MM.1S (cell line): ENCODE measurements around the gene ERC2.

Source experiments
- DNase-seq: peaks from one replicate; pipeline ENCODE4 v3.0.0-alpha.2; 2015
- H2AFZ ChIP-seq: fragments of 300-600 bp; sonication (generic); 2 replicates; pipeline ENCODE4 v1.6.0; 2016; ENCODE audit warnings: antibody characterized with exemption, low read length
- H3F3A ChIP-seq: fragments of 300-600 bp; sonication (generic); 2 replicates; pipeline ENCODE4 v1.6.1; 2016; ENCODE audit warnings: mild to moderate bottlenecking, antibody characterized with exemption, low read length, moderate library complexity, mixed read lengths; ENCODE audit not compliant: insufficient read depth
- H3K27ac ChIP-seq: fragments of 300-600 bp; sonication (generic); 2 replicates; pipeline ENCODE4 v1.5.1; 2016; ENCODE audit warnings: mild to moderate bottlenecking, low read length
- H3K27me3 ChIP-seq: fragments of 300-600 bp; sonication (generic); replicated peaks from 2 replicates; pipeline ENCODE4 v1.6.0; 2016; ENCODE audit warnings: low read length; ENCODE audit not compliant: insufficient read depth
- H3K36me3 ChIP-seq: fragments of 300-600 bp; sonication (generic); replicated peaks from 2 replicates; pipeline ENCODE4 v1.6.1; 2016; ENCODE audit warnings: mild to moderate bottlenecking, low read length, mixed read lengths; ENCODE audit not compliant: insufficient read depth
- H3K4me1 ChIP-seq: fragments of 300-600 bp; sonication (generic); 2 replicates; pipeline ENCODE4 v1.6.1; 2016; ENCODE audit warnings: low read length, mixed read lengths
- H3K4me2 ChIP-seq: fragments of 300-600 bp; sonication (generic); 2 replicates; pipeline ENCODE4 v1.6.0; 2016; ENCODE audit warnings: low read depth, low read length
- H3K4me3 ChIP-seq: fragments of 300-600 bp; sonication (generic); 2 replicates; pipeline ENCODE4 v1.5.1; 2016; ENCODE audit warnings: low read length, mixed read lengths
- H3K79me2 ChIP-seq: fragments of 300-600 bp; sonication (generic); 2 replicates; pipeline ENCODE4 v1.6.1; 2016; ENCODE audit warnings: mixed run types, low read length, mixed read lengths
- H3K9ac ChIP-seq: fragments of 300-600 bp; sonication (generic); 2 replicates; pipeline ENCODE4 v1.6.1; 2016; ENCODE audit warnings: low read length, mixed read lengths
- H3K9me2 ChIP-seq: fragments of 300-600 bp; sonication (generic); replicated peaks from 2 replicates; pipeline ENCODE4 v1.6.1; 2016; ENCODE audit warnings: mild to moderate bottlenecking, low read length, mixed read lengths; ENCODE audit not compliant: insufficient read depth
- H3K9me3 ChIP-seq: fragments of 300-600 bp; sonication (generic); replicated peaks from 2 replicates; pipeline ENCODE4 v1.6.1; 2016; ENCODE audit warnings: mild to moderate bottlenecking, low read length, mixed read lengths; ENCODE audit not compliant: insufficient read depth
- H4K20me1 ChIP-seq: fragments of 300-600 bp; sonication (generic); 2 replicates; pipeline ENCODE4 v1.6.1; 2016; ENCODE audit warnings: mild to moderate bottlenecking, low read length, moderate library complexity, mixed read lengths; ENCODE audit not compliant: insufficient read depth
- CTCF ChIP-seq: fragments of 300-600 bp; sonication (generic); IDR thresholded peaks from 2 replicates; pipeline ENCODE4 v1.5.1; 2016; ENCODE audit warnings: antibody characterized with exemption, low read length, mixed read lengths
- EZH2 ChIP-seq: fragments of 300-600 bp; sonication (generic); optimal IDR thresholded peaks from 2 replicates; pipeline ENCODE3; 2017; ENCODE audit warnings: low read depth, mild to moderate bottlenecking, antibody characterized with exemption, low read length, mixed read lengths
- EZH2phosphoT487 ChIP-seq: fragments of 300-600 bp; sonication (generic); IDR thresholded peaks from 2 replicates; pipeline ENCODE4 v1.6.1; 2018; ENCODE audit warnings: antibody characterized with exemption, low read length

Gene ERC2

GRCh38 chr3:55797084-55797483 is 671.2 kb downstream of the ERC2 start:
- Histone ChIP-seq H3K4me3 (no peak overlapping the region), H3K27ac (no peak overlapping the region), H3F3A (no peaks in the 10 kb centered on the region), H3K27me3 (no peaks in the 10 kb centered on the region), H3K79me2 (no peaks in the 10 kb centered on the region), H3K4me1 (no peaks in the 10 kb centered on the region), H3K9me3 (no peaks in the 10 kb centered on the region), H3K9ac (no peak overlapping the region), H3K9me2 (no peaks in the 10 kb centered on the region), H2AFZ (no peak overlapping the region), H3K4me2 (no peak overlapping the region), H3K36me3 (no peaks in the 10 kb centered on the region), H4K20me1 (no peaks in the 10 kb centered on the region)
- DNase-seq = no peak
- TF ChIP-seq CTCF (no peak), EZH2 (no peak)

GRCh38 chr3:55796533-55796932 is 671.7 kb downstream of the ERC2 start:
- no peak for TF ChIP-seq CTCF
- no peak for TF ChIP-seq EZH2
- no peak for TF ChIP-seq EZH2phosphoT487
- H2AFZ ChIP-seq = no peak overlapping the region
- H3K27ac ChIP-seq = no peak overlapping the region
- H3K9ac ChIP-seq = no peak overlapping the region
- H3K27me3 ChIP-seq = no peaks in the 10 kb centered on the region
- H3K4me2 ChIP-seq = no peak overlapping the region
- H3K79me2 ChIP-seq = no peaks in the 10 kb centered on the region
- H3F3A ChIP-seq = no peaks in the 10 kb centered on the region
- H3K9me3 ChIP-seq = no peaks in the 10 kb centered on the region
- no peaks in the 10 kb centered on the region for H3K9me2 ChIP-seq
- no peak overlapping the region for H3K4me3 ChIP-seq
- DNase-seq = no peak
- no peaks in the 10 kb centered on the region for H3K4me1 ChIP-seq
- H4K20me1 ChIP-seq = no peaks in the 10 kb centered on the region
- H3K36me3 ChIP-seq = no peaks in the 10 kb centered on the region

- Histone ChIP-seq H3F3A (no peaks in the 10 kb centered on the region), H3K9me3 (no peaks in the 10 kb centered on the region), H3K9ac (no peak overlapping the region), H3K4me1 (no peaks in the 10 kb centered on the region), H2AFZ (no peak overlapping the region), H3K27ac (no peak overlapping the region), H3K9me2 (no peaks in the 10 kb centered on the region), H3K4me3 (no peak overlapping the region), H4K20me1 (no peaks in the 10 kb centered on the region), H3K4me2 (no peak overlapping the region), H3K36me3 (no peaks in the 10 kb centered on the region), H3K27me3 (no peaks in the 10 kb centered on the region), H3K79me2 (no peaks in the 10 kb centered on the region)
- TF ChIP-seq CTCF (no peak), EZH2 (no peak), EZH2phosphoT487 (no peak)
- no peak for DNase-seq
These were observed 672.5 kb downstream of the ERC2 start for GRCh38 chr3:55795746-55796145.
